A549 treated with ZK216348 at 1 μM for 4 hours (cell line): ENCODE results near the gene SRPK3. TPM values are rescaled to one million over a fixed set of nuclear protein-coding genes. Genes with fewer than 3 reads are reported as not detected.

ENCODE experiments used
- total RNA-seq: library from RNA; stranded (reverse); fragments of 200-300 nt; extraction: Qiagen RNA extraction; gene quantifications from 5 replicates; pipeline ENCODE4 v1.2.3, GENCODE V29; 2022; ENCODE audit warnings: low read depth

The SRPK3 gene, protein sequence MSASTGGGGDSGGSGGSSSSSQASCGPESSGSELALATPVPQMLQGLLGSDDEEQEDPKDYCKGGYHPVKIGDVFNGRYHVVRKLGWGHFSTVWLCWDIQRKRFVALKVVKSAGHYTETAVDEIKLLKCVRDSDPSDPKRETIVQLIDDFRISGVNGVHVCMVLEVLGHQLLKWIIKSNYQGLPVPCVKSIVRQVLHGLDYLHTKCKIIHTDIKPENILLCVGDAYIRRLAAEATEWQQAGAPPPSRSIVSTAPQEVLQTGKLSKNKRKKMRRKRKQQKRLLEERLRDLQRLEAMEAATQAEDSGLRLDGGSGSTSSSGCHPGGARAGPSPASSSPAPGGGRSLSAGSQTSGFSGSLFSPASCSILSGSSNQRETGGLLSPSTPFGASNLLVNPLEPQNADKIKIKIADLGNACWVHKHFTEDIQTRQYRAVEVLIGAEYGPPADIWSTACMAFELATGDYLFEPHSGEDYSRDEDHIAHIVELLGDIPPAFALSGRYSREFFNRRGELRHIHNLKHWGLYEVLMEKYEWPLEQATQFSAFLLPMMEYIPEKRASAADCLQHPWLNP
- 0.04 TPM in 1 of 5 replicates, not detected in the others for total RNA-seq

GRCh38 chrX:153780678-153781427 lies at the start of gene SRPK3:
Gene SRPK3, plus strand, starts transcription at chrX:153781041. Its CDS starts 46 bp downstream, at chrX:153781087.

GRCh38 chrX:153763989-153764755 lies 16.7 kb upstream of the SRPK3 start, which contains the start of gene PLXNB3:
Gene PLXNB3, plus strand, starts transcription at chrX:153764249. Its CDS starts 1,287 bp downstream, at chrX:153765536.

GRCh38 chrX:153794018-153794896 lies 13.4 kb downstream of the SRPK3 start, which contains the start of the genes IDH3G and SSR4:
Gene IDH3G, minus strand, starts transcription at chrX:153794375. Its CDS starts 49 bp downstream, at chrX:153794326.
Gene SSR4, plus strand, starts transcription at chrX:153794668. Its CDS starts 20 bp downstream, at chrX:153794688.

GRCh38 chrX:153829799-153830639 lies 49.2 kb downstream of the SRPK3 start, which contains the start of gene PDZD4:
Gene PDZD4, minus strand, starts transcription at chrX:153830544. Its CDS starts 246 bp downstream, at chrX:153830298.

Other genes with a start within 250 kb of the SRPK3 start
- 38.7 to 61.9 TPM (median 57.2 TPM) in 5 replicates for gene CCNQ, start 181.9 kb upstream of the SRPK3 start, total RNA-seq
- gene DUSP9, start 133.8 kb upstream of the SRPK3 start, total RNA-seq, result 1.2 to 1.7 TPM (median 1.5 TPM) in 5 replicates
- gene PNCK, start 107.2 kb upstream of the SRPK3 start, total RNA-seq, result 0.29 to 0.48 TPM (median 0.36 TPM) in 3 of 5 replicates, not detected in the others
- 7.1 to 15.8 TPM (median 12.0 TPM) in 5 replicates for gene SLC6A8, start 93.1 kb upstream of the SRPK3 start, total RNA-seq
- 340 to 404 TPM (median 385 TPM) in 5 replicates for gene BCAP31, start 56.7 kb upstream of the SRPK3 start, total RNA-seq
- gene ABCD1, start 56.2 kb upstream of the SRPK3 start, total RNA-seq, result 2.0 to 4.4 TPM (median 3.4 TPM) in 5 replicates
- 2.2 to 7.0 TPM (median 5.0 TPM) in 5 replicates for gene PLXNB3, start 16.8 kb upstream of the SRPK3 start, total RNA-seq
- gene IDH3G, start 13.3 kb downstream of the SRPK3 start, total RNA-seq, result 49.5 to 70.3 TPM (median 66.5 TPM) in 5 replicates
- 334 to 461 TPM (median 405 TPM) in 5 replicates for gene SSR4, start 13.6 kb downstream of the SRPK3 start, total RNA-seq
- 2.9 to 4.8 TPM (median 3.6 TPM) in 5 replicates for gene PDZD4, start 49.5 kb downstream of the SRPK3 start, total RNA-seq
- gene L1CAM, start 105.1 kb downstream of the SRPK3 start, total RNA-seq, result 18.2 to 26.1 TPM (median 21.4 TPM) in 5 replicates
- gene AVPR2, start 123.6 kb downstream of the SRPK3 start, total RNA-seq, result not detected in 5 replicates
- 0.98 to 2.9 TPM (median 2.2 TPM) in 5 replicates for gene ARHGAP4, start 145.2 kb downstream of the SRPK3 start, total RNA-seq
- 197 to 231 TPM (median 204 TPM) in 5 replicates for gene NAA10, start 154.0 kb downstream of the SRPK3 start, total RNA-seq
- gene RENBP, start 163.6 kb downstream of the SRPK3 start, total RNA-seq, result 0.38 TPM in 1 of 5 replicates, not detected in the others
- gene HCFC1, start 190.8 kb downstream of the SRPK3 start, total RNA-seq, result 25.8 to 45.1 TPM (median 41.4 TPM) in 5 replicates
- 4.2 to 10.2 TPM (median 5.9 TPM) in 5 replicates for gene TMEM187, start 191.7 kb downstream of the SRPK3 start, total RNA-seq
- gene IRAK1, start 238.9 kb downstream of the SRPK3 start, total RNA-seq, result 150 to 229 TPM (median 227 TPM) in 5 replicates